GM19043 (cell line): Measurements from ENCODE around the gene LYG1.
"Not testable (repeated sequence)": the region's sequence is repeated elsewhere in the genome, so short reads cannot be mapped to it uniquely, and the experiment has no call there.

ENCODE experiments used
- ATAC-seq: cut with Tn5 transposase; IDR thresholded peaks from one replicate; pipeline ENCODE4 v1.9.1; 2021; ENCODE audit warnings: low read depth; ENCODE audit not compliant: unreplicated experiment

Gene LYG1

GRCh38 chr2:99278195-99278765, 22.7 kb downstream of the LYG1 start:
- ATAC-seq = not testable (repeated sequence)

GRCh38 chr2:99275882-99276281, 25.1 kb downstream of the LYG1 start:
- ATAC-seq = no peak

GRCh38 chr2:99261242-99261641, 39.8 kb downstream of the LYG1 start:
- ATAC-seq = no peak

- ATAC-seq = no peak
Observed at GRCh38 chr2:99260184-99260583, 40.8 kb downstream of the LYG1 start.

- no peak for ATAC-seq
Observed at GRCh38 chr2:99259465-99259864, 41.5 kb downstream of the LYG1 start.

GRCh38 chr2:99256677-99257076, 44.3 kb downstream of the LYG1 start:
- ATAC-seq = no peak

GRCh38 chr2:99255491-99256318, 45.3 kb downstream of the LYG1 start, which contains the start of gene LYG2:
Gene LYG2, minus strand, starts transcription at chr2:99255666. Its CDS starts 1,406 bp downstream, at chr2:99254260.
- ATAC-seq = no peak

- ATAC-seq = no peak
Observed at GRCh38 chr2:99249951-99250350, 51.0 kb downstream of the LYG1 start.

GRCh38 chr2:99242151-99242550, 58.8 kb downstream of the LYG1 start:
- ATAC-seq = no peak

- no peak for ATAC-seq
Observed at GRCh38 chr2:99240431-99240830, 60.6 kb downstream of the LYG1 start.

- ATAC-seq = no peak
Observed at GRCh38 chr2:99238599-99238998, 62.4 kb downstream of the LYG1 start.
